Measurements from ENCODE around the gene FUT7.
A peak's percentile ranks its signal among the peaks of the same experiment; 100 is the strongest.

The FUT7 gene

GRCh38 chr9:137029058-137029936 is 2.6 kb downstream of the FUT7 start (continued):
- TF ChIP-seq ZFP3 (tag by site-specific recombination; IDR thresholded peaks at IDR 0.05; ENCODE audit: low read depth) (no peak), ZBTB10 (tag by site-specific recombination; IDR thresholded peaks at IDR 0.05) (peak; percentile 83), ZNF184 (tag by site-specific recombination; IDR thresholded peaks at IDR 0.05) (no peak), MEIS1 (CRISPR knock-in tag; IDR thresholded peaks at IDR 0.05; ENCODE audit: borderline replicate concordance) (no peak), ZNF664 (tag by site-specific recombination; IDR thresholded peaks at IDR 0.05) (no peak), KLF10 (tag by site-specific recombination; IDR thresholded peaks at IDR 0.05) (no peak), ZNF174 (tag by site-specific recombination; IDR thresholded peaks at IDR 0.05) (no peak), ZFP37 (tag by site-specific recombination; IDR thresholded peaks at IDR 0.05) (0 out of 2 replicates have a peak, but pooled peaks have one; percentile 22), ZNF274 (IDR thresholded peaks at IDR 0.05; ENCODE audit: low read length) (no peak), ZNF274 (tag by site-specific recombination; IDR thresholded peaks at IDR 0.05; ENCODE audit: borderline replicate concordance) (no peak), ZNF544 (tag by site-specific recombination; IDR thresholded peaks at IDR 0.05) (no peak), ZNF571 (tag by site-specific recombination; IDR thresholded peaks at IDR 0.05) (no peak), ZNF280D (tag by site-specific recombination; IDR thresholded peaks at IDR 0.05) (no peak), ZBTB8A (tag by site-specific recombination; IDR thresholded peaks at IDR 0.05) (peak; percentile 68), OVOL3 (tag by site-specific recombination; IDR thresholded peaks at IDR 0.05) (no peak), ZNF140 (tag by site-specific recombination; IDR thresholded peaks at IDR 0.05) (no peak), ZNF707 (tag by site-specific recombination; IDR thresholded peaks at IDR 0.05) (no peak), ZNF658 (tag by site-specific recombination; IDR thresholded peaks at IDR 0.05) (no peak), ZNF560 (tag by site-specific recombination; IDR thresholded peaks at IDR 0.05; ENCODE audit: borderline replicate concordance) (no peak), SETDB1 (IDR thresholded peaks at IDR 0.05; ENCODE audit: insufficient read length, low read length) (no peak), ZNF362 (tag by site-specific recombination; IDR thresholded peaks at IDR 0.05) (no peak), RBAK (tag by site-specific recombination; IDR thresholded peaks at IDR 0.05) (no peak), ZNF280C (tag by site-specific recombination; IDR thresholded peaks at IDR 0.05) (no peak), ZNF529 (tag by site-specific recombination; IDR thresholded peaks at IDR 0.05; ENCODE audit: insufficient replicate concordance) (no peak), ZNF214 (tag by site-specific recombination; IDR thresholded peaks at IDR 0.05; ENCODE audit: borderline replicate concordance) (no peak), ZNF391 (tag by site-specific recombination; IDR thresholded peaks at IDR 0.05; ENCODE audit: borderline replicate concordance, low read depth) (peak; percentile 54; the same call in 1 of the 2 replicates), ZNF398 (tag by site-specific recombination; IDR thresholded peaks at IDR 0.05) (no peak), ZNF530 (tag by site-specific recombination; IDR thresholded peaks at IDR 0.05; ENCODE audit: low read depth) (no peak), ZNF473 (tag by site-specific recombination; IDR thresholded peaks at IDR 0.05) (no peak)

All from HEK293 (cell line).